Fibroblast of skin of left quadriceps (primary cell): ENCODE data around the gene LRRTM3.

ENCODE experiments used
- DNase-seq, 2 experiments: peaks; one replicate each; pipeline ENCODE4 v3.0.0-alpha.2; 2013; ENCODE audit warnings: low read depth in 2 of 2

Gene LRRTM3

DNA sequence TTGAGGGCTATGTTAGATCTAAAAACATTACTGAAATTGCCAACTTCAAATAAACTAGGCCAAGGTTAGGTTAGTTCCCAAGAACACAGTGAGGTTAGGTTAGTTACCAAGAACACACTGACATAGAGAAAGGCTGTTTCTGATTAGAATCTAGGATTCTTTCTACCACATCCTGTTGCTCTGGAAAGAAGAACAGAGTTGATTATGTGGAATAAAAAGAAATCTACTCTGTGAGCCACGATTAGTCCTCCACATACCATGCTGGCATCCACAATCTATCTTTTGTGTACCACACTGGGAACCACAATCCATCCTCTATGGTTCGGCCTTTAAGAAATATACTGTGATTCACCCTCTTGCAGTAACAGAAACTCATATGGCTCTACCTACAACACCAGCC lies 91.4 kb downstream of the LRRTM3 start:
- DNase-seq, result no peak

- DNase-seq, result no peak
Measured at GRCh38 chr10:67022099-67022498, 96.3 kb downstream of the LRRTM3 start.

DNA sequence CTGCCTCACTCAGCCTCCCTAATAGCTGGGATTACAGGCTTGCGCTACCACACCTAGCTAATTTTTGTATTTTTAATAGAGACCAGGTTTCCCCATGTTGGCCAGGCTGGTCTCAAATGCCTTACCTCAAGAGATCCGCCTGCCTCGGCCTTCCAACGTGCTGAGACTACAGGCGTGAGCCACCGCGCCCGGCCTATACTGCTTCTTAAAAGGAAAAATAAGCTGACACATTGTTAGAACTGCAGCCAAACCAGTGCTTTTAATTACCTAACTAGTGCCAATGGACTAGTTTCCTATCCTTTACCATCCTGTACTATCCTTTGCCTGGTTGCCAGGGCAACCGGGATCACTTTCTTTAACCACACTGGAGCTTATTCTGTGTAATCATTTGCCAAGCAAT lies 108.0 kb downstream of the LRRTM3 start:
- no peak for DNase-seq

DNA sequence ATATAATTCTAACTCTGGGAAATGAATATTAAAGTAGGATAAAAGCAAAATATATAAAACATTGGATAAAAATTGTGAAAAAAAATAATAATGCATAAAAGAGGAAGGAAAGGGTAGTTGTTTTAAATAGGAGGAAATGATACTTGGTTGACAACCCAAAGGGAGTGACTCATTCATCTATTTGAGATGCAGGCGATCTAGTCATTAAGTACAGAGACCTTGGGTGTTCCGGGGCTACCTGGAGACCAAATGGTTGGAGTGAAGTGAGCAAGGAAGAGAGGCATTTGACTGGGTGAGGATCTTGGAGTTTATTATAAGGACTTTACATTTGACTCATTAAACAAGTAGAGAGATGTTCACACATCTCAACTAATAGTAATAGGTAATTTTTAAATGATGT lies 111.0 kb downstream of the LRRTM3 start:
- DNase-seq, result no peak

- DNase-seq, result no peak
Measured at GRCh38 chr10:67043041-67043440, 117.2 kb downstream of the LRRTM3 start.

DNA sequence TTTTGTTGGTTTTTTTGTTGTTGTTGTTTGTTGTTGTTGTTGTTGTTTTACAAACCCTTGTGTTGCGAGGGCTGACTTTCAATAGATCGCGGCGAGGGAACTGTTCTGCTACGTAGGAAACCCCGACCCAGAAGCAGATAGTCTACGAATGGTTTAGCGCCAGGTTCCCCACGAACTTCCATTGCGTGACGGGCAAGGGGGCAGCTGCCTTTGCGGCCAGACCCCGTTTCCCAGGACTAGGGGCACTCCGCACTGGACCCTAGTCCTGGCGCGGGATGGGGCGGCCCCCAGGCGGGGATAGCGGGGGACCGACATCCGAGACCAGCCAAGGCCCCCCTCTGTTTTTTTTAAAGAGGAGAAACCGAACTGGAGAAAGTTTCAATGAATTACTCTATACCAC lies 119.6 kb downstream of the LRRTM3 start:
- DNase-seq, result no peak

DNA sequence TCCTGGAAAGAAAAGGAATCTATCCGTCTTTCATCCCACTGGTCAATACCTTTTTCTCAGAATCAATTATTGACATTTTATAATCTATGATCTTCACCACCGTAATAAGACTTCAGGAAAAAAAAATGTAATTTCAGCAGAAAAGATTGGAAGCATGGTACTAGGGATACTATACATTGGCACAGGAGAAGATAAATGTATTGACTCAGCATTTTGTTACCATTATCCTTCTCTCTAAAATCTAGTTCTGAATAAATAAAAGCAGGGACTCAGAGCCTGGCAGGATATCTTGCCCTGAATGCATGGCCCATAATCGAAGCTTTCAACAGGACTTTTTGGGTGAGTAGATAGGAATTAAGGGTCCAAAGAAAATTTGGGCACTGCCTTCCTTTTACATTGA lies 120.7 kb downstream of the LRRTM3 start:
- DNase-seq, result no peak

- DNase-seq, result no peak
Measured at GRCh38 chr10:67049988-67050387, 124.2 kb downstream of the LRRTM3 start.

GRCh38 chr10:67050415-67050814 lies 124.6 kb downstream of the LRRTM3 start:
- DNase-seq, result no peak

DNA sequence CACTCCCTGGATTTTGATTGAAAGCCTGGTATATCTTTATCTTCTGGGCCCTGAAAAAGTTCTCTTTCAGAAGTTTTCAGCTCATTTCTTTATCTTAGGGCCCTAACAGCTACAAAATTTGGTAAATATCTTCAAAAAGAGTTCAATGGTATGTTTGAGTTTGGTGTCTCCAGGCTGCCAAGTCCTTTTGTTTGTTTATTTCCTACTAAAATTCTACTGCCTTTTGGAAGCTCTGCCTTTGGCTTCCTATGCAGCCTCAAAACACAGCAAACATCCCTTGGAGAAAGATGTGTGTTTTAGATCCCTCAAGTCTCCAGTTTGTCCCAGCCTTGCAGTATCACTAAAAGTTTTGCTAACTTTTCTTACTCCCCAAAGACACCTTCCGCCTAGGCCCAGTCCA lies 146.8 kb downstream of the LRRTM3 start:
- DNase-seq, result no peak

- DNase-seq, result no peak
Measured at GRCh38 chr10:67075491-67075971, 149.7 kb downstream of the LRRTM3 start.

DNA sequence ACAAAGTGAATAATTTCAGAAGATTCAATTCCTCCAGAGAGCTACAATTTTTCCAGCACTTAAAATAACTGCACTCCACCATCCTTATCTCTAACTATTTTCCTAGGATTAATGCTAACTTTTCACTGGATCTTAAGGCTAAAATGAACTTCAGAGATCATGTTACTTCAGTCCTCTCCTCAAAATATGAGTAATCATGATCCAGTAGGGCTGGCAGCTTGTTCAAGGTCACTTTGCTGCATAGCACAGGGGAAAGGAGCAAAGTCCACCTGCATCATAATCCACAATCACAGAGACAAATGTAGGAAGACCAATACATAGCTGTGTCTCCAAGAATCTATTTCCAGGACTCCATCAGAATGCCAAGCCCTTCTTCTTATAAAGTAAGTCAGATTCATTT lies 150.3 kb downstream of the LRRTM3 start:
- DNase-seq, result no peak

- DNase-seq, result peak; percentile 12 to 26
Measured at GRCh38 chr10:67077376-67077775, 151.5 kb downstream of the LRRTM3 start.

DNA sequence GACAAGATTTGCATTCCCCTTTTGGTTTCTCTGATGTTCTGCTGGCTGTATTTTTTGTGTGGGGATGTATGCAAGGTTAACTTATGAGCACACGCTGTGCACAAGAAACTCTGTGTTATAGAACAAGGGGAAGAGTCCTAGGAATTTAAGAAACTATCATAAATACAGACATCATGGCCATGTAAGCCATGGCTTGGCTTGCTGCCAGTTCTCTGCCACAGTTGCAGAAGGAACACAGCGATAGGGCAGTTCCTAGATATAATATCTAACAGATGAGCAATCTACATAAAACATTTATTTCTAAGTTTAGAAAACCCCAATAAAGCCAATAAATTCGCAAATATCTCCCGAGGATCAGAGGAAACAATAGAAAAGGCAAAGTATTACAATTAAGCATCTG lies 153.3 kb downstream of the LRRTM3 start:
- no peak for DNase-seq

GRCh38 chr10:67086327-67087134 lies 160.7 kb downstream of the LRRTM3 start:
- DNase-seq, result no peak

DNA sequence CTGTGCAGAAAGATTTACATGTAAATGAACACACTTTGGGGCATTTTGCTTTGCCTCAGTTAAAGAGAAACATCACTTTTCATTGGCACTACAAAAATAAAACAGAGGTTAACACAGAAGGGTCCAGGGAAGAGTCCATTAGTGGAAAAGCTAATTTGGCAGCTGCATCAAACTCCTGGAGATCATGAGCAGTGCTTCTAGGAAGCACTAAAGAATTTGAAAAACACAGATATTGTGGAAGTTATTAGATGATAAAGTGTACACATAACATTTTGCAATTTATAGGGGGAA lies 161.2 kb downstream of the LRRTM3 start:
- no peak for DNase-seq

GRCh38 chr10:67088036-67088435 lies 162.2 kb downstream of the LRRTM3 start:
- no peak for DNase-seq

- no peak for DNase-seq
Measured at GRCh38 chr10:67095531-67095930, 169.7 kb downstream of the LRRTM3 start.

- DNase-seq, result no peak
Measured at GRCh38 chr10:67098461-67098860, 172.6 kb downstream of the LRRTM3 start.

DNA sequence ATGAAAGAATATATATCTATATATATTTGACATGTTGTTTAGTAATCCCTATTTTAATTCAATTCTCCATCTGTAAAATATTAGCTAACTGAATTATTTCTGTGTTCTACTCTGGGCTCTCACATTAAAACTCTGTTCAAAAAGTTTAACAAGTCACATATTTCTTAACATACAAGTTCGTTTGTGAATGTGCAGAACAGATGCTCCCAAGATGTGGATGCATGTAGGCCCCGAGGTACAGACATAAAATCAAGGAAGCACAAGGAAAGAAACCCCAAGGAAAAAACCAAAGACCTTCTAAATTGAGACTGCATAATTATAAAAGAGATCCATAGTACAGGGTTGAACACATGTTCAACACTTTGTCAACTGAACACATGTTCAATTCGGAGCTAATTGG lies 175.1 kb downstream of the LRRTM3 start:
- DNase-seq, result no peak

- no peak for DNase-seq
Measured at GRCh38 chr10:67107670-67108069, 181.8 kb downstream of the LRRTM3 start.

GRCh38 chr10:67110286-67110685 lies 184.4 kb downstream of the LRRTM3 start:
- DNase-seq, result no peak

- no peak for DNase-seq
Measured at GRCh38 chr10:67112765-67113164, 186.9 kb downstream of the LRRTM3 start.

DNA sequence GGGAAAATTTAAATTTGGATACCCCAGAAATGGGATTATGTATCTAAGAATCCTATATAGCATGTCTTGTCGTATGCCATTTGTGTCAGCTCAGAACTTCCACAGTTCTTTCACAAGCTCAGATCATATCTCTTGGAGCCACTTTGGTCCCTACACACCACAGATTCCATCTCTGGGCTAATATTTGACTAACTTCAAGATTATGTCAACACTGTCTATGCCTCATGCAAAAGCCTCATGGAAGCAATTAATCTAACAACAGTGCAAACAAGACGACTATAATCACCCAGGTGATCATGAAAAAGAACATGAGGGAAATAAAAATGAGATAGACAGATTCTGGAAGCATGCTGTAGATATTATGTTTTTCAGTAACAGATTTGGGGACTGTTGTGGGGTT lies 189.1 kb downstream of the LRRTM3 start:
- no peak for DNase-seq
